ENCODE results near the gene CPA4.

GRCh38 chr7:130262448-130262847 lies 30.5 kb upstream of the CPA4 start:
- no peak for TF ChIP-seq EZH2 (IDR thresholded peaks at IDR 0.05; ENCODE audit: insufficient read depth, poor library complexity, severe bottlenecking)
- no peak for TF ChIP-seq EZH2phosphoT487 (IDR thresholded peaks at IDR 0.05; ENCODE audit: insufficient read depth, low read depth)
